Measurements from ENCODE around the gene MARK3. TPM values are rescaled to one million over a fixed set of nuclear protein-coding genes. Genes with fewer than 3 reads are reported as not detected.

MARK3 gene
- total and polyA plus RNA-seq, 10 of the 15 experiments (the other 5 are each of a cell fraction or from before 2014, with no cell fraction given) = 10.7 to 75.1 (median 41.4) TPM

DNA sequence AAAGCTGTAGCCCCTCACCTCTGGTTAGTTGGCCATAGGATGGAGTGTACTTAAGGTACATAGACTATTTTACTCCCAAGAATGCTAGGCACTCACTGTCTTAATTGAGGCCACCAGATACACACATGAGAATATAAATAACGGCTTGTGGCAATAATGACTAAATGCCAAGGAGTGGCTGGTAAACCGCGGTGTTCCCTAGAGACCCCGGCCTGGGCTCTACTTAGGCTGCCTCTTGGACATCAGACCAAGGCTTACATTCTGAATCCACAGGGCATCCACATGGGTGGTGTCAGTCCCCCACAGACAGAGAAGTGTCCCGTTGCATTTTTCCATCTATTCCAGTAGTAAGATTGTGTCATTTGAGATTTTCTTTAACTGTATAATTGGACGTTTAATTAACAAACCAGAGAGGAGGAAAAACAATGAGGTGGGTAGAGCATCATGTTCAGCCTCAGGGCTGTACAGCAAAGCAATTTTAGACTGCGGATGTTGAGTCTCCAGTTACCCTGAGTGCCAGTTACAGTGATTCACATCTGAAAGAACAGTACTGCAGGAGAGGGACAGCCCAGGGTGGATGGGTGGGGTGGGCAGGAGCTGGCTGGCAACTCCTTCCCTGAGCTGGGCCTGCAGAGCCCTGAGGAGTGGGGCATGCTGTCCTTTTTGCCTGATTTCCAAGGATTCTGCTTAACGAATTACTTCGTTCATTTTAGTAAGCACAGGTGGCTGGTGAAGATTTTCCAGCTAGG, 116.9 kb downstream of the MARK3 start:
- Histone ChIP-seq H4K20me1 (ENCODE audit: control insufficient read depth, insufficient read depth) (no peaks in the 10 kb centered on the region), H3K4me1 (ENCODE audit: control insufficient read depth, insufficient read depth, low read length) (no peaks in the 10 kb centered on the region), H3K27ac (ENCODE audit: control insufficient read depth, insufficient read depth) (no peak overlapping the region), H3K79me2 (ENCODE audit: control insufficient read depth, insufficient read depth, low read length) (no peaks in the 10 kb centered on the region), H2AFZ (ENCODE audit: control insufficient read depth, low read depth, low read length) (no peak overlapping the region), H3K36me3 (ENCODE audit: control insufficient read depth in 2 of 2, insufficient read depth in 2 of 2, low read length in 1 of 2) (peaks cover 23 to 27% of the 10 kb centered on the region in 2 experiments), H3K4me3 (no peak overlapping the region), H3K4me2 (ENCODE audit: control insufficient read depth, insufficient read depth) (no peak overlapping the region), H3K9me3 (replicated peaks; ENCODE audit: control insufficient read depth, insufficient read depth, low read length) (no peaks in the 10 kb centered on the region), H3K27me3 (replicated peaks in 1 of 2; ENCODE audit: control insufficient read depth in 2 of 2, insufficient read depth in 2 of 2, low read length in 1 of 2) (no peaks in the 10 kb centered on the region), H3K9ac (ENCODE audit: control insufficient read depth, insufficient read depth, low read length) (no peak overlapping the region)
- WGBS (ENCODE audit: insufficient coverage, insufficient replicate concordance, low lambda C conversion rate, missing lambda C conversion rate) = 81% methylated on average over 9 of the region's 9 CpGs
- intact Hi-C loops (cut with micrococcal nuclease; ENCODE audit: unreplicated experiment) (no loop called here), in situ Hi-C loops (cut with MboI) (no loop called here)
- TF ChIP-seq DPF2 (IDR thresholded peaks at IDR 0.05) = no peak
- no peak for TF ChIP-seq IKZF1 (conservative IDR thresholded peaks at IDR 0.05)
- FAIRE-seq = no peak
- POLR2A ChIA-PET = interaction anchor here (0.6 to 0.7 kb wide), 2 partner anchors 102 to 111 kb away, joined by 3 to 5 read pairs; no protein-coding TSS in a partner anchor
- CTCF ChIA-PET = interaction anchor here (1.1 to 1.3 kb wide), 2 partner anchors 44 to 45 kb away, joined by 3 to 4 read pairs; no protein-coding TSS in a partner anchor
- ATAC-seq = no peak
- DNase-seq (ENCODE audit: low read depth, low spot score) = no peak
- SMC1A ChIA-PET (ENCODE audit: uncharacterized antibody, unreplicated experiment) = no interaction called here
- no TSS peak for BruUV-seq (replicated peaks)
- RAD21 ChIA-PET (ENCODE audit: unreplicated experiment) = interaction anchor here (1.4 kb wide), 1 partner anchor 43 kb away, joined by 4 read pairs; no protein-coding TSS in a partner anchor

DNA sequence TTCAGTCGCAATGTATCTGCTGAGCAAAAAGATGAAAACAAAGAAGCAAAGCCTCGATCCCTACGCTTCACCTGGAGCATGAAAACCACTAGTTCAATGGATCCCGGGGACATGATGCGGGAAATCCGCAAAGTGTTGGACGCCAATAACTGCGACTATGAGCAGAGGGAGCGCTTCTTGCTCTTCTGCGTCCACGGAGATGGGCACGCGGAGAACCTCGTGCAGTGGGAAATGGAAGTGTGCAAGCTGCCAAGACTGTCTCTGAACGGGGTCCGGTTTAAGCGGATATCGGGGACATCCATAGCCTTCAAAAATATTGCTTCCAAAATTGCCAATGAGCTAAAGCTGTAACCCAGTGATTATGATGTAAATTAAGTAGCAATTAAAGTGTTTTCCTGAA, 117.7 kb downstream of the MARK3 start:
- peaks cover 23 to 26% of the 10 kb centered on the region in 2 experiments for H3K36me3 ChIP-seq (ENCODE audit: control insufficient read depth in 2 of 2, insufficient read depth in 2 of 2, low read length in 1 of 2)

More for the DNA sequence above, 117.7 kb downstream of the MARK3 start:
- Histone ChIP-seq H4K20me1 (ENCODE audit: control insufficient read depth, insufficient read depth) (no peaks in the 10 kb centered on the region), H3K4me3 (no peak overlapping the region), H3K4me1 (ENCODE audit: control insufficient read depth, insufficient read depth, low read length) (no peaks in the 10 kb centered on the region), H3K9me3 (replicated peaks; ENCODE audit: control insufficient read depth, insufficient read depth, low read length) (no peaks in the 10 kb centered on the region), H3K27me3 (replicated peaks in 1 of 2; ENCODE audit: control insufficient read depth in 2 of 2, insufficient read depth in 2 of 2, low read length in 1 of 2) (no peaks in the 10 kb centered on the region), H2AFZ (ENCODE audit: control insufficient read depth, low read depth, low read length) (no peak overlapping the region), H3K4me2 (ENCODE audit: control insufficient read depth, insufficient read depth) (no peak overlapping the region), H3K27ac (ENCODE audit: control insufficient read depth, insufficient read depth) (no peak overlapping the region), H3K79me2 (ENCODE audit: control insufficient read depth, insufficient read depth, low read length) (no peaks in the 10 kb centered on the region), H3K9ac (ENCODE audit: control insufficient read depth, insufficient read depth, low read length) (no peak overlapping the region)
- 93% methylated on average over 18 of the region's 18 CpGs for WGBS (ENCODE audit: insufficient coverage, insufficient replicate concordance, low lambda C conversion rate, missing lambda C conversion rate)
- ATAC-seq (no peak), DNase-seq (ENCODE audit: low read depth, low spot score) (no peak), FAIRE-seq (no peak)
- TF ChIP-seq CHD1 (IDR thresholded peaks at IDR 0.05; ENCODE audit: low read depth, low read length) = no peak
- no peak for TF ChIP-seq IKZF1 (conservative IDR thresholded peaks at IDR 0.05)
- no peak for TF ChIP-seq SIN3A (IDR thresholded peaks at IDR 0.05; ENCODE audit: low read depth, low read length)
- TF ChIP-seq ZNF622 (IDR thresholded peaks at IDR 0.05) = no peak
- TF ChIP-seq RAD21 (IDR thresholded peaks at IDR 0.05; ENCODE audit: insufficient read depth, low read depth, low read length) = no peak
- no peak for TF ChIP-seq MEF2A (IDR thresholded peaks at IDR 0.05; ENCODE audit: insufficient read depth, low read depth, low read length)
- TF ChIP-seq NBN (IDR thresholded peaks at IDR 0.05) = no peak
- TF ChIP-seq NFYA (IDR thresholded peaks at IDR 0.05; ENCODE audit: borderline replicate concordance, low read depth, low read length) = no peak
- TF ChIP-seq JUND (IDR thresholded peaks at IDR 0.05; ENCODE audit: low read depth, low read length) = no peak
- ChIA-PET RAD21 (ENCODE audit: unreplicated experiment) (no interaction called here), CTCF (no interaction called here), SMC1A (ENCODE audit: uncharacterized antibody, unreplicated experiment) (no interaction called here), POLR2A (interaction anchor here (0.6 kb wide), 1 partner anchor 112 kb away, joined by 3 read pairs; no protein-coding TSS in a partner anchor)
- no TSS peak for BruUV-seq (replicated peaks)
- intact Hi-C loops (cut with micrococcal nuclease; ENCODE audit: unreplicated experiment) (no loop called here), in situ Hi-C loops (cut with MboI) (no loop called here)

All from GM12878 (cell line).